ENCODE data around the gene CLNS1A. TPM values are rescaled to one million over a fixed set of nuclear protein-coding genes. Genes with fewer than 3 reads are reported as not detected.
A peak's percentile ranks its signal among the peaks of the same experiment; 100 is the strongest.
"Not testable (repeated sequence)": the region's sequence is repeated elsewhere in the genome, so short reads cannot be mapped to it uniquely, and the experiment has no call there.

The CLNS1A gene
- total and polyA plus RNA-seq, 2 donors from 2014 or later, result 74.4 to 79.3 TPM

- DNase-seq, result peak; percentile 92 to 97 (median 94)
- Histone ChIP-seq H3K27me3 (ENCODE audit: control insufficient read depth, insufficient read depth, low read length) (no peaks in the 10 kb centered on the region), H3K27ac (ENCODE audit: low read depth in 2 of 2, low read length in 2 of 2) (peak within 1 kb of the TSS; percentile 59 to 78), H3K4me3 (ENCODE audit: low read length in 3 of 3) (peak within 1 kb of the TSS; percentile 61 to 94 (median 86)), H3K36me3 (ENCODE audit: control insufficient read depth in 2 of 3, insufficient read depth in 3 of 3, low read length in 3 of 3) (no peaks in the 10 kb centered on the region), H3K9me3 (ENCODE audit: control insufficient read depth in 2 of 3, insufficient read depth in 1 of 3, low read length in 3 of 3) (no peaks in the 10 kb centered on the region), H3K9ac (ENCODE audit: low read length in 3 of 3) (peak within 1 kb of the TSS; percentile 37 to 69 (median 60)), H3K4me1 (ENCODE audit: control insufficient read depth in 2 of 3, insufficient read depth in 2 of 3, low read depth in 1 of 3, low read length in 3 of 3) (peaks cover 0 to 10% (median 3%) of the 10 kb centered on the region in 3 donors)
- no peak for TF ChIP-seq CTCF (IDR thresholded peaks at IDR 0.05; ENCODE audit: borderline replicate concordance, extremely low read depth, insufficient read depth)
- intact Hi-C loops (cut with DNase I), result no loop called here
- no peak for FAIRE-seq
These were observed 47.9 kb downstream of the CLNS1A start, which contains the start of gene AQP11 for GRCh38 chr11:77589521-77590193. AQP11 (plus strand) TSS chr11:77589953; CDS start chr11:77589993, 40 bp downstream.

DNA sequence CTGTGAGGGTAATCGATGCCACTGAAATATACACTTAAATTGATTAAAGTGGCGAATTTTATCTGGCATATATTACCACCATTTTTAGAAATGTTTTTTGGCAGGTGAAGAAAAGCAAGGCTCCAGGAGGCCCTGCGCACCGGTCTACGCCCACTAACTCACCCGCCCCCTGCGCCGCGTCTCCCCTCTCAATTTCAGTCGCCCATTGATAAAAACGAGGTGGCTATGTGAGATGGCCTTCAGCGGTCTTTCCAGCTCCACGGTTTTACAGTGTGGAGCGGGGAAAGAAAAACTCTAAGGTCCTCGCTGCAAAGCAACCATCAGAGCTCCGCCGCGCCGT is 48.4 kb downstream of the CLNS1A start:
- H3K36me3 ChIP-seq (ENCODE audit: control insufficient read depth in 2 of 3, insufficient read depth in 3 of 3, low read length in 3 of 3), result no peaks in the 10 kb centered on the region
- peak overlapping the region; percentile 11 to 59 for H3K27ac ChIP-seq (ENCODE audit: low read depth in 2 of 2, low read length in 2 of 2)
- peak overlapping the region; percentile 22 to 59 (median 38) for H3K9ac ChIP-seq (ENCODE audit: low read length in 3 of 3)
- intact Hi-C loops (cut with DNase I), result no loop called here
- no peaks in the 10 kb centered on the region for H3K9me3 ChIP-seq (ENCODE audit: control insufficient read depth in 2 of 3, insufficient read depth in 1 of 3, low read length in 3 of 3)
- no peak for TF ChIP-seq CTCF (IDR thresholded peaks at IDR 0.05; ENCODE audit: borderline replicate concordance, extremely low read depth, insufficient read depth)
- peaks cover 0 to 10% (median 3%) of the 10 kb centered on the region in 3 donors for H3K4me1 ChIP-seq (ENCODE audit: control insufficient read depth in 2 of 3, insufficient read depth in 2 of 3, low read depth in 1 of 3, low read length in 3 of 3)
- DNase-seq (no peak), FAIRE-seq (no peak)
- H3K27me3 ChIP-seq (ENCODE audit: control insufficient read depth, insufficient read depth, low read length), result no peaks in the 10 kb centered on the region
- H3K4me3 ChIP-seq (ENCODE audit: low read length in 3 of 3), result peak overlapping the region; percentile 58 to 94 (median 61)

- no peaks in the 10 kb centered on the region for H3K27me3 ChIP-seq (ENCODE audit: control insufficient read depth, insufficient read depth, low read length)
- DNase-seq, result peak in 2 of 5 donors; percentile 31 to 34
- intact Hi-C loops (cut with DNase I), result no loop called here
- H3K36me3 ChIP-seq (ENCODE audit: control insufficient read depth in 2 of 3, insufficient read depth in 3 of 3, low read length in 3 of 3), result no peaks in the 10 kb centered on the region
- no peak overlapping the region for H3K27ac ChIP-seq (ENCODE audit: low read depth in 2 of 2, low read length in 2 of 2)
- H3K4me1 ChIP-seq (ENCODE audit: control insufficient read depth in 2 of 3, insufficient read depth in 2 of 3, low read depth in 1 of 3, low read length in 3 of 3), result no peaks in the 10 kb centered on the region
- no peak for FAIRE-seq
- TF ChIP-seq CTCF (IDR thresholded peaks at IDR 0.05; ENCODE audit: borderline replicate concordance, extremely low read depth, insufficient read depth), result no peak
- no peak overlapping the region for H3K9ac ChIP-seq (ENCODE audit: low read length in 3 of 3)
- no peak overlapping the region for H3K4me3 ChIP-seq (ENCODE audit: low read length in 3 of 3)
- H3K9me3 ChIP-seq (ENCODE audit: control insufficient read depth in 2 of 3, insufficient read depth in 1 of 3, low read length in 3 of 3), result peaks cover 0 to 8% (median 0%) of the 10 kb centered on the region in 3 donors
These were observed 56.8 kb downstream of the CLNS1A start for GRCh38 chr11:77580712-77581337.

- DNase-seq; FAIRE-seq; H3K36me3 ChIP-seq (ENCODE audit: control insufficient read depth in 2 of 3, insufficient read depth in 3 of 3, low read length in 3 of 3); H3K9ac ChIP-seq (ENCODE audit: low read length in 3 of 3); H3K27ac ChIP-seq (ENCODE audit: low read depth in 2 of 2, low read length in 2 of 2); H3K9me3 ChIP-seq (ENCODE audit: control insufficient read depth in 2 of 3, insufficient read depth in 1 of 3, low read length in 3 of 3); intact Hi-C loops (cut with DNase I); H3K27me3 ChIP-seq (ENCODE audit: control insufficient read depth, insufficient read depth, low read length); H3K4me3 ChIP-seq (ENCODE audit: low read length in 3 of 3); H3K4me1 ChIP-seq (ENCODE audit: control insufficient read depth in 2 of 3, insufficient read depth in 2 of 3, low read depth in 1 of 3, low read length in 3 of 3): not testable (repeated sequence)
These were observed 62.2 kb downstream of the CLNS1A start for GRCh38 chr11:77575428-77575827.

DNA sequence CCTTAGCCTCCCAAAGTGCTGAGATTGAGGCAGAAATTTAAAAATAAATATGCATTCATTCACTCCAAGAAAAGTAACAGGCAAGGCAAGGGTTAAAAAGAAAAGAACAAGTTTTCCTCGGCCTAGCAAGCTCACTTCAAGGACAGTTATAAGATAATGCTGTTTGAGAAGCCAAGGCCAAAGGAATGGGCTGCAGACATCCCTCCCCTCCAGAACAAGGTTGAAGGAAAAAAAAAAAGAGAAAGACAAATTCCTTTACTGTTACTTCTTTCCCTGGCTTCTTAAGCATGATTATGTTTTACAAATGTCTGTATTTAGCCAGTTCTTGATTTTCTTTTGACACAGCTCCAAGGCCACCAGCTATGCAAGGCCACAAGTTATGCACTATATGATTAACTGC is 66.7 kb downstream of the CLNS1A start:
- H3K4me1 ChIP-seq (ENCODE audit: control insufficient read depth in 2 of 3, insufficient read depth in 2 of 3, low read depth in 1 of 3, low read length in 3 of 3); intact Hi-C loops (cut with DNase I); FAIRE-seq; H3K9ac ChIP-seq (ENCODE audit: low read length in 3 of 3); H3K27ac ChIP-seq (ENCODE audit: low read depth in 2 of 2, low read length in 2 of 2); H3K27me3 ChIP-seq (ENCODE audit: control insufficient read depth, insufficient read depth, low read length); H3K9me3 ChIP-seq (ENCODE audit: control insufficient read depth in 2 of 3, insufficient read depth in 1 of 3, low read length in 3 of 3); H3K36me3 ChIP-seq (ENCODE audit: control insufficient read depth in 2 of 3, insufficient read depth in 3 of 3, low read length in 3 of 3); H3K4me3 ChIP-seq (ENCODE audit: low read length in 3 of 3): not testable (repeated sequence)
- peak in 1 of 5 donors; percentile 11 for DNase-seq
